Natural killer cell treated with Interleukin-12 subunit alpha and Interleukin-12 subunit beta and Interleukin-15 and Interleukin-18, amount 100 ng/mL, for 72 hours (primary cell): ENCODE results near the gene HS2ST1. TPM values are rescaled to one million over a fixed set of nuclear protein-coding genes. Genes with fewer than 3 reads are reported as not detected.

ENCODE experiments used
- ATAC-seq, 2 donors: fragments of 150-1000 bp; cut with Tn5 transposase in 1 of 2; sonication (Bioruptor Pico), chemical (Tn5 transposase) in 1 of 2; 2 replicates each; pipeline ENCODE4 v1.10.0; 2021
- DNase-seq: peaks from one replicate; pipeline ENCODE4 v3.0.0; 2022; ENCODE audit warnings: low spot score
- H3K27ac Mint-ChIP-seq, 2 donors: 1 replicate in 1 of 2; 2 replicates in 1 of 2; pipeline ENCODE4 v1.8.0; 2022; ENCODE audit warnings: mixed read lengths in 2 of 2, mild to moderate bottlenecking in 1 of 2, moderate library complexity in 1 of 2
- H3K27me3 Mint-ChIP-seq, 2 donors: 1 replicate in 1 of 2; 2 replicates in 1 of 2; pipeline ENCODE4 v1.8.0; 2022; ENCODE audit warnings: mixed read lengths in 2 of 2
- H3K36me3 Mint-ChIP-seq: one replicate; pipeline ENCODE4 v1.8.0; 2022; ENCODE audit warnings: mixed read lengths
- H3K4me1 Mint-ChIP-seq, 2 donors: 1 replicate in 1 of 2; 2 replicates in 1 of 2; pipeline ENCODE4 v1.8.0; 2022; ENCODE audit warnings: low read depth in 2 of 2, mixed read lengths in 2 of 2, mild to moderate bottlenecking in 1 of 2
- H3K4me3 Mint-ChIP-seq: one replicate; pipeline ENCODE4 v1.8.0; 2022; ENCODE audit warnings: mixed read lengths
- H3K9me3 Mint-ChIP-seq: 2 replicates; pipeline ENCODE4 v1.8.0; 2022; ENCODE audit warnings: mixed read lengths
- total RNA-seq, 2 donors: library from RNA; stranded (reverse); gene quantifications; one replicate each; pipeline ENCODE4 v1.2.3, GENCODE V29; 2022

Gene HS2ST1
- total RNA-seq, 2 donors from 2014 or later, result 15.1 to 24.5 TPM

DNA sequence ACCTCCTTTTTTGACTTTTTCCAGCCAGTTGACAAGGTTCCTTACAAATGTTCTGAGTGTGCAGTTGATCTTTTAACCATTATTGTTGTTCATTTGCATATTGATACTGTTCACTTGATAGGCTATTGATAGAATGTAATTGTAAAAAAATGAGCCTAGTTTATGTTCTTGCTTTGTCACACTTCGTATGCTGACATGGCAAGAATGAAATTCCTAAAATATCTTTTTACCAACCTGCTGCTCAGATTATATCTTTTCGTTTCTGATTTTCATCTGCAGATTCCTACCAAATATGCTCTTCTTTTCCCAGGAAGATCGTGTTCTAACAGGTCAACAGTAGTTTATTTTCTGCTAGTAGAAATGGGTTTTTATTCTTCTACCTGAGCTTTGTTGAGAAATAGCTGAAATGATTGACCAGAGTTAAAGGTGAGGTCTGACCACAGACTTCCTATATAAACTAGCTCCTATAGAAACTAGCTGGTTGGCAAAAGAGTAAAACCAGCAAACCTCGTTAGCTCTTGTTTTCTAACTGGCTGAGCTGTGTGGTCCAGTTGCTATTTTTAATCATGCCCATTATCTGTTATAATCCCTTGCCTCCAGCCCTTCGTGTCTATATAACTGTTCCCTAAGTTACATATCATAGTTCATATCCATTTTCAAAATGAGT lies 174.8 kb downstream of the HS2ST1 start:
- no peak for ATAC-seq
- H3K27ac Mint-ChIP-seq, result no peak overlapping the region
- no peak overlapping the region for H3K4me3 Mint-ChIP-seq
- peaks cover 0 to 8% of the 10 kb centered on the region in 2 donors for H3K4me1 Mint-ChIP-seq
- H3K9me3 Mint-ChIP-seq, result no peaks in the 10 kb centered on the region
- DNase-seq, result no peak
- H3K36me3 Mint-ChIP-seq, result no peaks in the 10 kb centered on the region
- no peaks in the 10 kb centered on the region for H3K27me3 Mint-ChIP-seq

GRCh38 chr1:87089823-87090222 lies 175.4 kb downstream of the HS2ST1 start:
- ATAC-seq, result no peak
- Mint-ChIP-seq H3K27me3 (no peaks in the 10 kb centered on the region), H3K4me3 (no peak overlapping the region), H3K4me1 (peaks cover 0 to 8% of the 10 kb centered on the region in 2 donors), H3K9me3 (no peaks in the 10 kb centered on the region), H3K27ac (no peak overlapping the region), H3K36me3 (no peaks in the 10 kb centered on the region)
- DNase-seq, result no peak

- no peak overlapping the region for H3K27ac Mint-ChIP-seq
- H3K9me3 Mint-ChIP-seq, result no peaks in the 10 kb centered on the region
- H3K36me3 Mint-ChIP-seq, result no peaks in the 10 kb centered on the region
- no peaks in the 10 kb centered on the region for H3K27me3 Mint-ChIP-seq
- no peak for ATAC-seq
- peaks cover 0 to 8% of the 10 kb centered on the region in 2 donors for H3K4me1 Mint-ChIP-seq
- no peak overlapping the region for H3K4me3 Mint-ChIP-seq
- DNase-seq, result no peak
These were observed 177.0 kb downstream of the HS2ST1 start for GRCh38 chr1:87091425-87091824.

DNA sequence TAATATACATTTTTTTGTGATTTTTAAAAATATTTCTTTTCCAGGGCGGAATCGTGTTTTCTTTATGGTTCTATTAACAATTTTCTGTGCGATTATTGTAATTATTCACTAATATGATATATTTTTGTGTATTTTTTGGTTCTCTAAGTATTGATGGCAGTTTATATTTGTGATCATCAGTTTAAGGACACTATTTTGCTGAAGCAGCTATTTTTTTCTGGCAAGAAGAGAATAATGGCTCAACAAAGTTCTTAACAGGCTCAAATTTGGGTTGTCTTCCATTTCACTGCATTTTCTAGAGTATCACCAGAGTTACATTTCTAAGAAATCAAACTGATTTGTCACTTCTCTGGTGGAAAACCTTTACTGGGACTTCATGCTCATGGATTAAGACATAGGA lies 178.4 kb downstream of the HS2ST1 start:
- Mint-ChIP-seq H3K36me3 (no peaks in the 10 kb centered on the region), H3K9me3 (no peaks in the 10 kb centered on the region), H3K4me3 (no peak overlapping the region), H3K27ac (no peak overlapping the region), H3K4me1 (peaks cover 0 to 8% of the 10 kb centered on the region in 2 donors), H3K27me3 (no peaks in the 10 kb centered on the region)
- no peak for DNase-seq
- no peak for ATAC-seq

GRCh38 chr1:87093286-87093685 lies 178.9 kb downstream of the HS2ST1 start:
- DNase-seq, result no peak

GRCh38 chr1:87094238-87094637 lies 179.8 kb downstream of the HS2ST1 start:
- H3K36me3 Mint-ChIP-seq, result no peaks in the 10 kb centered on the region
- no peak overlapping the region for H3K4me3 Mint-ChIP-seq
- H3K27ac Mint-ChIP-seq, result no peak overlapping the region
- DNase-seq (no peak), ATAC-seq (no peak)
- H3K27me3 Mint-ChIP-seq, result no peaks in the 10 kb centered on the region
- no peaks in the 10 kb centered on the region for H3K9me3 Mint-ChIP-seq
- peaks cover 0 to 6% of the 10 kb centered on the region in 2 donors for H3K4me1 Mint-ChIP-seq

More at GRCh38 chr1:87093286-87093685, 178.9 kb downstream of the HS2ST1 start:
- no peak for ATAC-seq
- no peaks in the 10 kb centered on the region for H3K27me3 Mint-ChIP-seq
- H3K4me3 Mint-ChIP-seq, result no peak overlapping the region
- peaks cover 0 to 8% of the 10 kb centered on the region in 2 donors for H3K4me1 Mint-ChIP-seq
- no peaks in the 10 kb centered on the region for H3K36me3 Mint-ChIP-seq
- no peak overlapping the region for H3K27ac Mint-ChIP-seq
- no peaks in the 10 kb centered on the region for H3K9me3 Mint-ChIP-seq

GRCh38 chr1:87100271-87100670 lies 185.8 kb downstream of the HS2ST1 start:
- Mint-ChIP-seq H3K36me3 (peaks cover 10% of the 10 kb centered on the region), H3K9me3 (peaks cover 3% of the 10 kb centered on the region), H3K4me1 (no peaks in the 10 kb centered on the region), H3K27ac (no peak overlapping the region), H3K4me3 (no peak overlapping the region), H3K27me3 (no peaks in the 10 kb centered on the region)
- ATAC-seq (no peak), DNase-seq (no peak)

GRCh38 chr1:87103074-87103473 lies 188.6 kb downstream of the HS2ST1 start:
- Mint-ChIP-seq H3K36me3 (peaks cover 10% of the 10 kb centered on the region), H3K27ac (no peak overlapping the region), H3K4me3 (no peak overlapping the region), H3K27me3 (no peaks in the 10 kb centered on the region), H3K9me3 (peaks cover 3% of the 10 kb centered on the region), H3K4me1 (no peaks in the 10 kb centered on the region)
- DNase-seq (no peak), ATAC-seq (no peak)

GRCh38 chr1:87104140-87104539 lies 189.7 kb downstream of the HS2ST1 start:
- ATAC-seq, result no peak
- Mint-ChIP-seq H3K27me3 (no peaks in the 10 kb centered on the region), H3K27ac (no peak overlapping the region), H3K4me1 (no peaks in the 10 kb centered on the region), H3K4me3 (no peak overlapping the region), H3K9me3 (peaks cover 3% of the 10 kb centered on the region), H3K36me3 (peaks cover 10% of the 10 kb centered on the region)
- DNase-seq, result no peak

- DNase-seq (no peak), ATAC-seq (no peak)
- Mint-ChIP-seq H3K4me1 (no peaks in the 10 kb centered on the region), H3K36me3 (peaks cover 10% of the 10 kb centered on the region), H3K27ac (no peak overlapping the region), H3K27me3 (no peaks in the 10 kb centered on the region), H3K9me3 (peaks cover 3% of the 10 kb centered on the region), H3K4me3 (no peak overlapping the region)
These were observed 190.5 kb downstream of the HS2ST1 start for GRCh38 chr1:87104945-87105344.

DNA sequence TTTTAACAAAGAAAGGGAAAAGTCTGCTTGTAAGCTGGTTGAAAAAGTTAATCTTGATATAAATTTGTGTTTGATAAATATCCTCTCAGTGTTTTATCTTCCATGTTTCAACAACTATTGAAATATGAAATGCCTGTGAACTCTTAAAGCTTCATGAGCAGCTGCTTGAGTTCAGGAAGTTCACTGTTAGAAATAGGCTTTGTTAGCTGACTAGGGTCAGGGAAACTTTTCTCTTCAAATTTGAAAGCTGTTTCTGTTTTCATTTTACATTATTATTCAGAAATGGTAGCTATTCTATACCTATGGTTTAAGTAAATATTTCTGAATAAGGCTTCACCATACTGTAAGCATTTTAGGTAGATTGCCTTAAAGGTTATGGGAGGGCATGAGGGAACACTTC lies 191.7 kb downstream of the HS2ST1 start:
- Mint-ChIP-seq H3K9me3 (peaks cover 3% of the 10 kb centered on the region), H3K27me3 (no peaks in the 10 kb centered on the region), H3K4me1 (no peaks in the 10 kb centered on the region), H3K27ac (no peak overlapping the region), H3K36me3 (peaks cover 10% of the 10 kb centered on the region), H3K4me3 (no peak overlapping the region)
- DNase-seq (no peak), ATAC-seq (no peak)

DNA sequence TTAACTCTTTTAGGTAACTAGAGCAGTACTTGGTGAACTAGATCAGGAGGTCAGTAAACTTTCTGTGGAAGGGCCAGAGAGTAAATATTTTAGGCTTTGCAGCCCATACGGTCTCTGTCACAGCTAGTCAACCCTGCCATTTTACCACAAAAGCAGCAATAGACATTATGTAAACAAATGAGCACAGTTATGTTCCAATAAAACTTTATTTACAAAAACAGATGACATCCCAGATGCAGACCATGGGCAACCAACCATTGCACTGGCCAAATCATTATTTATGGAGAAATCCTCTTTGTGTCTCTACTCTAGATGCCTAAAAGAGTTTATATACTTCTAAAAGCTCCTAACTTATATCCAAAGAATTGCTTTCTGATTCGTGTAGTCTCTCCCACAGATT lies 192.4 kb downstream of the HS2ST1 start:
- no peaks in the 10 kb centered on the region for H3K9me3 Mint-ChIP-seq
- DNase-seq (no peak), ATAC-seq (no peak)
- peaks cover 4% of the 10 kb centered on the region for H3K36me3 Mint-ChIP-seq
- no peak overlapping the region for H3K4me3 Mint-ChIP-seq
- H3K27ac Mint-ChIP-seq, result no peak overlapping the region
- H3K4me1 Mint-ChIP-seq, result no peaks in the 10 kb centered on the region
- no peaks in the 10 kb centered on the region for H3K27me3 Mint-ChIP-seq

- DNase-seq, result no peak
- no peak overlapping the region for H3K4me3 Mint-ChIP-seq
These were observed 193.8 kb downstream of the HS2ST1 start for GRCh38 chr1:87108228-87108627.

GRCh38 chr1:87108814-87109411 lies 194.5 kb downstream of the HS2ST1 start:
- Mint-ChIP-seq H3K36me3 (peaks cover 4% of the 10 kb centered on the region), H3K9me3 (no peaks in the 10 kb centered on the region), H3K4me1 (no peaks in the 10 kb centered on the region), H3K27ac (no peak overlapping the region), H3K27me3 (no peaks in the 10 kb centered on the region), H3K4me3 (no peak overlapping the region)
- no peak for ATAC-seq
- DNase-seq, result no peak

More at GRCh38 chr1:87108228-87108627, 193.8 kb downstream of the HS2ST1 start:
- H3K4me1 Mint-ChIP-seq, result no peaks in the 10 kb centered on the region
- H3K27me3 Mint-ChIP-seq, result no peaks in the 10 kb centered on the region
- no peak overlapping the region for H3K27ac Mint-ChIP-seq
- no peak for ATAC-seq
- H3K9me3 Mint-ChIP-seq, result no peaks in the 10 kb centered on the region
- peaks cover 4% of the 10 kb centered on the region for H3K36me3 Mint-ChIP-seq
